ENCODE results near the gene BID. TPM values are rescaled to one million over a fixed set of nuclear protein-coding genes. Genes with fewer than 3 reads are reported as not detected.

BID gene
- total and polyA plus RNA-seq, 10 of the 15 experiments (the other 5 are each of a cell fraction or from before 2014, with no cell fraction given), result 7.9 to 241 (median 136) TPM

DNA sequence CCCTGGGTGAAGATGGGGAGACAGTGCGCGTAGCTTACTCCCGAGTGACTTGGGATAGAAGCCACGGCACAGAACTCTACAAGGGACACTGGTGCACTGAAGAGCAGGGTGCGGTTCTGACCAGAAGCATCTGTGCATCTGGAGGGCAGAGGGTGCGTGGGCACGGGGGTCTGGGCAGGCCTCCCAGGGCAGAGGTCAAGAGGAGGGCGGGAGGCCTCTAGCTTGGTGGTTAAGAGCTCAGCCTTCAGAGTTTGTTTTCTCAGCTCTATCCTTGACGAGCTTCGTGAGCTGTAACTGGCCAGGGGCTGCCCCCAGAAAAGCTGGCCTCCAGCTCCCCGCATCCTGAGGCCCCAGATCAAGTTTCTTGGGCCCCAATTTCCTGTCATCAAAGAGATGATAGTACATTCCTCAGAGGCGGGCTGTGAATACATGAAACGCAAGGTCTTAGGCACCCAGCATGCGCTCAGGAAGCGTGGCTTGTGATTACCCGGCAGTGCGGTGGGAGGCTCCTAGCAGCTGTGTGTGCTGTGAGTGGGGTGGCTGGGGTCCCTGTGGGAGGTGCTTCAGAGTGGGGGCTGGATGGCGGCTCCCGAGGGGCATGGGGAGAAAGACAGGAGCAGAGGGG lies 6.0 kb upstream of the BID start:
- WGBS (ENCODE audit: insufficient coverage, insufficient replicate concordance, low lambda C conversion rate, missing lambda C conversion rate), result 40% methylated on average over 19 of the region's 19 CpGs
- Histone ChIP-seq H3K79me2 (ENCODE audit: control insufficient read depth, insufficient read depth, low read length) (peaks cover 38% of the 10 kb centered on the region), H3K4me1 (ENCODE audit: control insufficient read depth, insufficient read depth, low read length) (peaks cover 47% of the 10 kb centered on the region), H2AFZ (ENCODE audit: control insufficient read depth, low read depth, low read length) (no peak overlapping the region), H3K4me3 (peak overlapping the region; percentile 91), H3K4me2 (ENCODE audit: control insufficient read depth, insufficient read depth) (peak overlapping the region; percentile 92), H3K27ac (ENCODE audit: control insufficient read depth, insufficient read depth) (peak overlapping the region; percentile 98), H3K27me3 (replicated peaks in 1 of 2; ENCODE audit: control insufficient read depth in 2 of 2, insufficient read depth in 2 of 2, low read length in 1 of 2) (no peaks in the 10 kb centered on the region), H3K9ac (ENCODE audit: control insufficient read depth, insufficient read depth, low read length) (peak overlapping the region; percentile 72), H3K9me3 (replicated peaks; ENCODE audit: control insufficient read depth, insufficient read depth, low read length) (no peaks in the 10 kb centered on the region; the same call in 2 of the 3 replicates), H4K20me1 (ENCODE audit: control insufficient read depth, insufficient read depth) (no peaks in the 10 kb centered on the region), H3K36me3 (ENCODE audit: control insufficient read depth in 2 of 2, insufficient read depth in 2 of 2, low read length in 1 of 2) (no peaks in the 10 kb centered on the region; a peak in 1 of 4 replicates)
- POLR2A ChIA-PET, result interaction anchor here (0.7 to 6.7 kb wide), 4 partner anchors 10 to 297 kb away, joined by 3 to 85 read pairs (median 4); partner anchors contain the start of gene PEX26
- DNase-seq (ENCODE audit: low read depth, low spot score) (no peak), ATAC-seq (0 out of 3 replicates have a peak, but pooled peaks have one; percentile 1), FAIRE-seq (no peak)
- intact Hi-C loops (cut with micrococcal nuclease; ENCODE audit: unreplicated experiment), result no loop called here
- CTCF ChIA-PET, result interaction anchor here (0.7 to 6.4 kb wide), 10 partner anchors 8 to 295 kb away, joined by 3 to 70 read pairs (median 5); no protein-coding TSS in a partner anchor
- SMC1A ChIA-PET (ENCODE audit: uncharacterized antibody, unreplicated experiment), result interaction anchor here (0.9 to 3.7 kb wide), 14 partner anchors 9 to 296 kb away, joined by 3 to 24 read pairs (median 6); no protein-coding TSS in a partner anchor
- no TSS peak for BruUV-seq (replicated peaks)
- in situ Hi-C loops (cut with MboI), result no loop called here
- RAD21 ChIA-PET (ENCODE audit: unreplicated experiment), result interaction anchor here (0.7 to 4.5 kb wide), 8 partner anchors 9 to 296 kb away, joined by 3 to 77 read pairs (median 4); no protein-coding TSS in a partner anchor
- TF ChIP-seq BCL11A (IDR thresholded peaks at IDR 0.05; ENCODE audit: low read depth, low read length) (no peak), SREBF2 (IDR thresholded peaks at IDR 0.05; ENCODE audit: low read length) (no peak), NR2C1 (IDR thresholded peaks at IDR 0.05) (peak; percentile 33; the same call in 1 of the 2 replicates), ZNF24 (IDR thresholded peaks at IDR 0.05) (peak; percentile 68), LARP7 (IDR thresholded peaks at IDR 0.05) (no peak), SMAD5 (IDR thresholded peaks at IDR 0.05; ENCODE audit: low read depth) (no peak), RFX5 (IDR thresholded peaks at IDR 0.05; ENCODE audit: low read depth, low read length) (no peak), CHD4 (IDR thresholded peaks at IDR 0.05) (no peak), POLR2A (IDR thresholded peaks at IDR 0.05; ENCODE audit: low read depth, low read length) (peak; percentile 45), ETV6 (conservative IDR thresholded peaks at IDR 0.05 in 1 of 2, IDR thresholded peaks at IDR 0.05 in 1 of 2; ENCODE audit: borderline replicate concordance in 1 of 2, low read depth in 1 of 2) (no peak), EGR1 (IDR thresholded peaks at IDR 0.05; ENCODE audit: borderline replicate concordance in 1 of 2, low read depth in 2 of 2, low read length in 2 of 2) (0 out of 3 replicates have a peak, but pooled peaks of 1 of the 2 experiments have one; percentile 17), MYB (IDR thresholded peaks at IDR 0.05; ENCODE audit: borderline replicate concordance, low read depth, low read length) (no peak)
- TF ChIP-seq, protein P1, sequence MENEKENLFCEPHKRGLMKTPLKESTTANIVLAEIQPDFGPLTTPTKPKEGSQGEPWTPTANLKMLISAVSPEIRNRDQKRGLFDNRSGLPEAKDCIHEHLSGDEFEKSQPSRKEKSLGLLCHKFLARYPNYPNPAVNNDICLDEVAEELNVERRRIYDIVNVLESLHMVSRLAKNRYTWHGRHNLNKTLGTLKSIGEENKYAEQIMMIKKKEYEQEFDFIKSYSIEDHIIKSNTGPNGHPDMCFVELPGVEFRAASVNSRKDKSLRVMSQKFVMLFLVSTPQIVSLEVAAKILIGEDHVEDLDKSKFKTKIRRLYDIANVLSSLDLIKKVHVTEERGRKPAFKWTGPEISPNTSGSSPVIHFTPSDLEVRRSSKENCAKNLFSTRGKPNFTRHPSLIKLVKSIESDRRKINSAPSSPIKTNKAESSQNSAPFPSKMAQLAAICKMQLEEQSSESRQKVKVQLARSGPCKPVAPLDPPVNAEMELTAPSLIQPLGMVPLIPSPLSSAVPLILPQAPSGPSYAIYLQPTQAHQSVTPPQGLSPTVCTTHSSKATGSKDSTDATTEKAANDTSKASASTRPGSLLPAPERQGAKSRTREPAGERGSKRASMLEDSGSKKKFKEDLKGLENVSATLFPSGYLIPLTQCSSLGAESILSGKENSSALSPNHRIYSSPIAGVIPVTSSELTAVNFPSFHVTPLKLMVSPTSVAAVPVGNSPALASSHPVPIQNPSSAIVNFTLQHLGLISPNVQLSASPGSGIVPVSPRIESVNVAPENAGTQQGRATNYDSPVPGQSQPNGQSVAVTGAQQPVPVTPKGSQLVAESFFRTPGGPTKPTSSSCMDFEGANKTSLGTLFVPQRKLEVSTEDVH (IDR thresholded peaks at IDR 0.05; ENCODE audit: low read depth, partially characterized antibody), result no peak
- TF ChIP-seq, protein P2, sequence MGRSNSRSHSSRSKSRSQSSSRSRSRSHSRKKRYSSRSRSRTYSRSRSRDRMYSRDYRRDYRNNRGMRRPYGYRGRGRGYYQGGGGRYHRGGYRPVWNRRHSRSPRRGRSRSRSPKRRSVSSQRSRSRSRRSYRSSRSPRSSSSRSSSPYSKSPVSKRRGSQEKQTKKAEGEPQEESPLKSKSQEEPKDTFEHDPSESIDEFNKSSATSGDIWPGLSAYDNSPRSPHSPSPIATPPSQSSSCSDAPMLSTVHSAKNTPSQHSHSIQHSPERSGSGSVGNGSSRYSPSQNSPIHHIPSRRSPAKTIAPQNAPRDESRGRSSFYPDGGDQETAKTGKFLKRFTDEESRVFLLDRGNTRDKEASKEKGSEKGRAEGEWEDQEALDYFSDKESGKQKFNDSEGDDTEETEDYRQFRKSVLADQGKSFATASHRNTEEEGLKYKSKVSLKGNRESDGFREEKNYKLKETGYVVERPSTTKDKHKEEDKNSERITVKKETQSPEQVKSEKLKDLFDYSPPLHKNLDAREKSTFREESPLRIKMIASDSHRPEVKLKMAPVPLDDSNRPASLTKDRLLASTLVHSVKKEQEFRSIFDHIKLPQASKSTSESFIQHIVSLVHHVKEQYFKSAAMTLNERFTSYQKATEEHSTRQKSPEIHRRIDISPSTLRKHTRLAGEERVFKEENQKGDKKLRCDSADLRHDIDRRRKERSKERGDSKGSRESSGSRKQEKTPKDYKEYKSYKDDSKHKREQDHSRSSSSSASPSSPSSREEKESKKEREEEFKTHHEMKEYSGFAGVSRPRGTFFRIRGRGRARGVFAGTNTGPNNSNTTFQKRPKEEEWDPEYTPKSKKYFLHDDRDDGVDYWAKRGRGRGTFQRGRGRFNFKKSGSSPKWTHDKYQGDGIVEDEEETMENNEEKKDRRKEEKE (IDR thresholded peaks at IDR 0.05), result no peak
- TF ChIP-seq, protein P3, sequence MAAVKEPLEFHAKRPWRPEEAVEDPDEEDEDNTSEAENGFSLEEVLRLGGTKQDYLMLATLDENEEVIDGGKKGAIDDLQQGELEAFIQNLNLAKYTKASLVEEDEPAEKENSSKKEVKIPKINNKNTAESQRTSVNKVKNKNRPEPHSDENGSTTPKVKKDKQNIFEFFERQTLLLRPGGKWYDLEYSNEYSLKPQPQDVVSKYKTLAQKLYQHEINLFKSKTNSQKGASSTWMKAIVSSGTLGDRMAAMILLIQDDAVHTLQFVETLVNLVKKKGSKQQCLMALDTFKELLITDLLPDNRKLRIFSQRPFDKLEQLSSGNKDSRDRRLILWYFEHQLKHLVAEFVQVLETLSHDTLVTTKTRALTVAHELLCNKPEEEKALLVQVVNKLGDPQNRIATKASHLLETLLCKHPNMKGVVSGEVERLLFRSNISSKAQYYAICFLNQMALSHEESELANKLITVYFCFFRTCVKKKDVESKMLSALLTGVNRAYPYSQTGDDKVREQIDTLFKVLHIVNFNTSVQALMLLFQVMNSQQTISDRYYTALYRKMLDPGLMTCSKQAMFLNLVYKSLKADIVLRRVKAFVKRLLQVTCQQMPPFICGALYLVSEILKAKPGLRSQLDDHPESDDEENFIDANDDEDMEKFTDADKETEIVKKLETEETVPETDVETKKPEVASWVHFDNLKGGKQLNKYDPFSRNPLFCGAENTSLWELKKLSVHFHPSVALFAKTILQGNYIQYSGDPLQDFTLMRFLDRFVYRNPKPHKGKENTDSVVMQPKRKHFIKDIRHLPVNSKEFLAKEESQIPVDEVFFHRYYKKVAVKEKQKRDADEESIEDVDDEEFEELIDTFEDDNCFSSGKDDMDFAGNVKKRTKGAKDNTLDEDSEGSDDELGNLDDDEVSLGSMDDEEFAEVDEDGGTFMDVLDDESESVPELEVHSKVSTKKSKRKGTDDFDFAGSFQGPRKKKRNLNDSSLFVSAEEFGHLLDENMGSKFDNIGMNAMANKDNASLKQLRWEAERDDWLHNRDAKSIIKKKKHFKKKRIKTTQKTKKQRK (IDR thresholded peaks at IDR 0.05; ENCODE audit: low read depth, low read length), result no peak

All from GM12878 (cell line).